IMR-90 (cell line): ENCODE results near the gene SLC4A8. TPM values are rescaled to one million over a fixed set of nuclear protein-coding genes. Genes with fewer than 3 reads are reported as not detected.

Source experiments
- ATAC-seq: fragments of 200-7000 bp; cut with Tn5 transposase; 2 replicates; pipeline ENCODE4 v1.9.1; 2020; ENCODE audit warnings: low read depth, mild to moderate bottlenecking, moderate library complexity
- BruUV-seq: library from RNA; stranded (reverse); fragments of 400-500 nt; replicated peaks from 2 replicates; lab custom pipeline; 2021; lab: Mats Ljungman, UMichigan
- CTCF ChIA-PET: fragments of 300-600 bp; formaldehyde crosslinking; extraction: SDS; loops from one replicate; lab custom pipeline; 2021; ENCODE audit warnings: antibody characterized with exemption; lab: Yijun Ruan, JAX
- POLR2A ChIA-PET: fragments of 300-600 bp; sonication (Branson Sonifier 250); formaldehyde crosslinking; loops from one replicate; lab custom pipeline; 2022; ENCODE audit warnings: antibody characterized with exemption; ENCODE audit not compliant: unreplicated experiment; lab: Charles Lee
- DNase-seq: peaks from one replicate; pipeline ENCODE4 v3.0.0; 2013
- H2AFZ ChIP-seq: replicated peaks from 2 replicates; pipeline ENCODE3; 2013; ENCODE audit warnings: low read length, mild to moderate bottlenecking; ENCODE audit not compliant: poor library complexity
- H2AK5ac ChIP-seq: 2 replicates; pipeline ENCODE4 v1.6.1; 2013; ENCODE audit warnings: low read depth, low read length, inconsistent platforms
- H2AK9ac ChIP-seq: replicated peaks from 2 replicates; pipeline ENCODE3; 2013; ENCODE audit warnings: mild to moderate bottlenecking, low read depth, low read length, moderate library complexity; ENCODE audit not compliant: poor library complexity
- H2BK120ac ChIP-seq: 2 replicates; pipeline ENCODE4 v1.6.1; 2013; ENCODE audit warnings: low read depth, low read length, inconsistent platforms
- H2BK15ac ChIP-seq: 3 replicates; pipeline ENCODE4 v1.6.1; 2013; ENCODE audit warnings: low read depth, low read length, inconsistent platforms
- H2BK20ac ChIP-seq: 2 replicates; pipeline ENCODE4 v1.6.1; 2013; ENCODE audit warnings: low read depth, mild to moderate bottlenecking, inconsistent platforms, low read length, moderate library complexity
- H2BK5ac ChIP-seq: 2 replicates; pipeline ENCODE4 v1.6.1; 2013; ENCODE audit warnings: mild to moderate bottlenecking, low read depth, low read length, inconsistent platforms; ENCODE audit not compliant: poor library complexity, severe bottlenecking
- H3K14ac ChIP-seq: replicated peaks from 2 replicates; pipeline ENCODE4 v1.6.1; 2013; ENCODE audit warnings: low read depth, low read length, inconsistent platforms
- H3K18ac ChIP-seq: 2 replicates; pipeline ENCODE4 v1.6.1; 2013; ENCODE audit warnings: low read depth, low read length, control low read depth
- H3K23ac ChIP-seq: 2 replicates; pipeline ENCODE4 v1.6.1; 2013; ENCODE audit warnings: low read depth, low read length, inconsistent platforms
- H3K27ac ChIP-seq: 2 replicates; pipeline ENCODE4 v1.5.1; 2013; ENCODE audit warnings: mild to moderate bottlenecking, control low read depth, low read length; ENCODE audit not compliant: insufficient read depth
- H3K27me3 ChIP-seq: 2 replicates; pipeline ENCODE4 v1.6.1; 2013; ENCODE audit warnings: low read length; ENCODE audit not compliant: control insufficient read depth, insufficient read depth
- H3K36me3 ChIP-seq: 2 replicates; pipeline ENCODE4 v1.6.1; 2013; ENCODE audit warnings: low read length, mixed read lengths; ENCODE audit not compliant: control insufficient read depth, insufficient read depth
- H3K4ac ChIP-seq: 2 replicates; pipeline ENCODE4 v1.6.1; 2013; ENCODE audit warnings: low read depth, low read length, inconsistent platforms
- H3K4me1 ChIP-seq: 2 replicates; pipeline ENCODE4 v1.6.1; 2013; ENCODE audit warnings: low read length, mixed read lengths; ENCODE audit not compliant: control insufficient read depth, insufficient read depth
- H3K4me2 ChIP-seq: 2 replicates; pipeline ENCODE4 v1.6.1; 2013; ENCODE audit warnings: low read depth, mild to moderate bottlenecking, control low read depth, low read length, moderate library complexity
- H3K4me3 ChIP-seq: 2 replicates; pipeline ENCODE4 v1.5.1; 2013; ENCODE audit warnings: low read depth, mild to moderate bottlenecking, control low read depth, low read length, moderate library complexity; ENCODE audit not compliant: insufficient read depth
- H3K56ac ChIP-seq: 2 replicates; pipeline ENCODE4 v1.6.1; 2013; ENCODE audit warnings: low read length, inconsistent platforms; ENCODE audit not compliant: insufficient read depth; ENCODE audit errors: extremely low read depth
- H3K79me1 ChIP-seq, 2 experiments: 2 replicates each; pipeline ENCODE4 v1.6.1; 2013; ENCODE audit warnings: low read length in 2 of 2, inconsistent platforms in 1 of 2, low read depth in 1 of 2
- H3K9ac ChIP-seq: 2 replicates; pipeline ENCODE4 v1.6.1; 2013; ENCODE audit warnings: low read depth, low read length, control low read depth
- H3K9me1 ChIP-seq: 2 replicates; pipeline ENCODE4 v1.6.1; 2013; ENCODE audit warnings: low read length, inconsistent platforms; ENCODE audit not compliant: insufficient read depth
- H3K9me3 ChIP-seq: 2 replicates; pipeline ENCODE4 v1.6.1; 2013; ENCODE audit warnings: low read length; ENCODE audit not compliant: control insufficient read depth, insufficient read depth
- H4K20me1 ChIP-seq: 2 replicates; pipeline ENCODE4 v1.6.1; 2013; ENCODE audit warnings: low read length, inconsistent platforms; ENCODE audit not compliant: insufficient read depth
- H4K5ac ChIP-seq: 2 replicates; pipeline ENCODE4 v1.6.1; 2013; ENCODE audit warnings: mild to moderate bottlenecking, low read depth, low read length, control low read depth
- H4K8ac ChIP-seq, 2 experiments: 2 replicates each; pipeline ENCODE4 v1.6.1; 2013; ENCODE audit warnings: low read depth in 2 of 2, low read length in 2 of 2, control low read depth in 1 of 2, inconsistent platforms in 1 of 2
- H4K91ac ChIP-seq: 2 replicates; pipeline ENCODE4 v1.6.1; 2013; ENCODE audit warnings: low read depth, low read length, inconsistent platforms; ENCODE audit not compliant: insufficient read depth
- BHLHE40 ChIP-seq: fragments of 150-350 bp; IDR thresholded peaks from 2 replicates; pipeline ENCODE4 v1.6.1; 2016; ENCODE audit warnings: mild to moderate bottlenecking, low read depth, low read length
- CEBPB ChIP-seq: IDR thresholded peaks from 2 replicates; pipeline ENCODE4 v1.6.1; 2012; ENCODE audit warnings: low read depth, low read length, improper control_type of control experiment
- CHD1 ChIP-seq: IDR thresholded peaks from 2 replicates; pipeline ENCODE4 v1.6.1; 2012; ENCODE audit warnings: low read depth, low read length, improper control_type of control experiment
- CTCF ChIP-seq: conservative IDR thresholded peaks from 2 replicates; pipeline ENCODE4 v1.5.1; 2012; ENCODE audit warnings: mild to moderate bottlenecking, low read depth, low read length, improper control_type of control experiment
- ELK1 ChIP-seq: fragments of 150-350 bp; IDR thresholded peaks from 2 replicates; pipeline ENCODE4 v1.6.1; 2016; ENCODE audit warnings: low read depth, mild to moderate bottlenecking, low read length, moderate library complexity, borderline replicate concordance
- FOS ChIP-seq: fragments of 150-350 bp; IDR thresholded peaks from 2 replicates; pipeline ENCODE4 v1.6.1; 2016; ENCODE audit warnings: low read depth, low read length
- MAZ ChIP-seq: IDR thresholded peaks from 2 replicates; pipeline ENCODE4 v1.6.1; 2012; ENCODE audit warnings: low read depth, mild to moderate bottlenecking, low read length, improper control_type of control experiment, moderate library complexity, borderline replicate concordance
- MXI1 ChIP-seq: IDR thresholded peaks from 2 replicates; pipeline ENCODE4 v1.6.1; 2012; ENCODE audit warnings: low read depth, mild to moderate bottlenecking, low read length, moderate library complexity, borderline replicate concordance
- POLR2A ChIP-seq: IDR thresholded peaks from 2 replicates; pipeline ENCODE4 v1.6.1; 2012; ENCODE audit warnings: mild to moderate bottlenecking, low read depth, low read length
- RCOR1 ChIP-seq: IDR thresholded peaks from 2 replicates; pipeline ENCODE4 v1.6.1; 2012; ENCODE audit warnings: mild to moderate bottlenecking, low read length, improper control_type of control experiment; ENCODE audit not compliant: insufficient replicate concordance
- RFX5 ChIP-seq: IDR thresholded peaks from 2 replicates; pipeline ENCODE4 v1.8.0; 2012; ENCODE audit warnings: low read depth, mild to moderate bottlenecking, low read length, moderate library complexity
- SMC3 ChIP-seq: fragments of 150-350 bp; IDR thresholded peaks from 2 replicates; pipeline ENCODE4 v1.6.1; 2016; ENCODE audit warnings: low read depth, mild to moderate bottlenecking, antibody characterized with exemption, low read length, moderate library complexity
- USF2 ChIP-seq: fragments of 150-350 bp; IDR thresholded peaks from 2 replicates; pipeline ENCODE4 v1.6.1; 2017; ENCODE audit warnings: mild to moderate bottlenecking, antibody characterized with exemption, low read length, low read depth
- WGBS, 2 experiments: methylation state at CpG; one replicate each; pipeline versions ENCODE4 v1.1.5 to v1.1.7; 2013; ENCODE audit warnings: missing lambda C conversion rate in 2 of 2; ENCODE audit not compliant: insufficient read length in 1 of 2; ENCODE audit errors: extremely low coverage in 2 of 2; 5-methylcytosine and 5-hydroxymethylcytosine counted together
- dilution Hi-C: fragments of 300-500 bp; cut with HindIII; formaldehyde crosslinking; loops from one replicate; pipeline ENCODE4 v1.14.3; 2018; ENCODE audit warnings: low sequenced_read_pairs; ENCODE audit not compliant: unreplicated experiment
- in situ Hi-C: fragments of 300-500 bp; cut with MboI; formaldehyde crosslinking; loops from 3 replicates; pipeline ENCODE4 v1.14.3; 2019; ENCODE audit warnings: low sequenced_read_pairs, inconsistent platforms, mixed read lengths
- intact Hi-C: fragments of 100-400 bp; cut with micrococcal nuclease; formaldehyde crosslinking; loops from 2 replicates; pipeline ENCODE4 v1.10.0; 2022
- polyA plus RNA-seq, 3 experiments: library from polyadenylated mRNA; depleted of rRNA; stranded (reverse); fragments of >200 nt; gene quantifications; 2 replicates each; pipeline ENCODE4 v1.2.3, GENCODE V29; 2012; ENCODE audit warnings: low replicate concordance in 1 of 3
- total RNA-seq: library from RNA; depleted of rRNA; stranded (reverse); fragments of >200 nt; gene quantifications from 2 replicates; pipeline ENCODE4 v1.2.3, GENCODE V29; 2012

The SLC4A8 gene
- total and polyA plus RNA-seq, 2 of the 4 experiments (the other 2 are of a cell fraction), result 3.1 to 5.2 TPM

- Histone ChIP-seq H3K27ac (no peak overlapping the region), H3K4me1 (no peaks in the 10 kb centered on the region), H3K79me1 (no peaks in the 10 kb centered on the region), H3K9ac (no peak overlapping the region), H3K9me1 (no peaks in the 10 kb centered on the region), H2BK5ac (no peak overlapping the region), H2AK5ac (no peak overlapping the region), H3K4ac (no peak overlapping the region), H2BK15ac (no peak overlapping the region), H4K91ac (no peak overlapping the region), H3K14ac (no peak overlapping the region), H3K23ac (no peak overlapping the region), H3K9me3 (no peaks in the 10 kb centered on the region), H4K20me1 (no peaks in the 10 kb centered on the region), H3K56ac (no peak overlapping the region), H2BK120ac (no peak overlapping the region), H3K27me3 (no peaks in the 10 kb centered on the region; the same call in 1 of the 2 replicates), H3K4me2 (no peak overlapping the region), H3K4me3 (no peak overlapping the region), H3K36me3 (no peaks in the 10 kb centered on the region), H4K8ac (no peak overlapping the region), H2AFZ (no peak overlapping the region), H2AK9ac (no peak overlapping the region), H4K5ac (no peak overlapping the region), H2BK20ac (no peak overlapping the region), H3K18ac (no peak overlapping the region)
- WGBS, 2 experiments, result 100% methylated on average over 1 of the region's 3 CpGs; no CpG with 5 or more reads in 1 of the 2 experiments
- TF ChIP-seq RFX5, result no peak
- no peak for TF ChIP-seq MXI1
- TF ChIP-seq USF2, result no peak
- no peak for TF ChIP-seq CHD1
- TF ChIP-seq FOS, result no peak
- no peak for TF ChIP-seq BHLHE40
- no peak for TF ChIP-seq CTCF
- no peak for TF ChIP-seq SMC3
- TF ChIP-seq CEBPB, result no peak
- TF ChIP-seq RCOR1, result no peak
- no peak for TF ChIP-seq MAZ
- TF ChIP-seq POLR2A, result no peak
- TF ChIP-seq ELK1, result no peak
- ChIA-PET POLR2A (no interaction called here), CTCF (no interaction called here)
- DNase-seq (no peak), ATAC-seq (no peak)
- intact Hi-C loops, result no loop called here
- dilution Hi-C loops, result no loop called here
- in situ Hi-C loops, result no loop called here
- BruUV-seq, result no TSS peak
Measured at GRCh38 chr12:51406290-51406689, 18.3 kb upstream of the SLC4A8 start.
